IMR-90 (cell line): ENCODE measurements around the gene MB21D2. TPM values are rescaled to one million over a fixed set of nuclear protein-coding genes. Genes with fewer than 3 reads are reported as not detected.

Source experiments
- ATAC-seq: fragments of 200-7000 bp; cut with Tn5 transposase; 2 replicates; pipeline ENCODE4 v1.9.1; 2020; ENCODE audit warnings: low read depth, mild to moderate bottlenecking, moderate library complexity
- BruUV-seq: library from RNA; stranded (reverse); fragments of 400-500 nt; replicated peaks from 2 replicates; lab custom pipeline; 2021; lab: Mats Ljungman, UMichigan
- CTCF ChIA-PET: fragments of 300-600 bp; formaldehyde crosslinking; extraction: SDS; loops from one replicate; lab custom pipeline; 2021; ENCODE audit warnings: antibody characterized with exemption; lab: Yijun Ruan, JAX
- POLR2A ChIA-PET: fragments of 300-600 bp; sonication (Branson Sonifier 250); formaldehyde crosslinking; loops from one replicate; lab custom pipeline; 2022; ENCODE audit warnings: antibody characterized with exemption; ENCODE audit not compliant: unreplicated experiment; lab: Charles Lee
- DNase-seq: peaks from one replicate; pipeline ENCODE4 v3.0.0; 2013
- H2AFZ ChIP-seq: replicated peaks from 2 replicates; pipeline ENCODE3; 2013; ENCODE audit warnings: low read length, mild to moderate bottlenecking; ENCODE audit not compliant: poor library complexity
- H2AK5ac ChIP-seq: 2 replicates; pipeline ENCODE4 v1.6.1; 2013; ENCODE audit warnings: low read depth, low read length, inconsistent platforms
- H2AK9ac ChIP-seq: replicated peaks from 2 replicates; pipeline ENCODE3; 2013; ENCODE audit warnings: mild to moderate bottlenecking, low read depth, low read length, moderate library complexity; ENCODE audit not compliant: poor library complexity
- H2BK120ac ChIP-seq: 2 replicates; pipeline ENCODE4 v1.6.1; 2013; ENCODE audit warnings: low read depth, low read length, inconsistent platforms
- H2BK15ac ChIP-seq: 3 replicates; pipeline ENCODE4 v1.6.1; 2013; ENCODE audit warnings: low read depth, low read length, inconsistent platforms
- H2BK20ac ChIP-seq: 2 replicates; pipeline ENCODE4 v1.6.1; 2013; ENCODE audit warnings: low read depth, mild to moderate bottlenecking, inconsistent platforms, low read length, moderate library complexity
- H2BK5ac ChIP-seq: 2 replicates; pipeline ENCODE4 v1.6.1; 2013; ENCODE audit warnings: mild to moderate bottlenecking, low read depth, low read length, inconsistent platforms; ENCODE audit not compliant: poor library complexity, severe bottlenecking
- H3K14ac ChIP-seq: replicated peaks from 2 replicates; pipeline ENCODE4 v1.6.1; 2013; ENCODE audit warnings: low read depth, low read length, inconsistent platforms
- H3K18ac ChIP-seq: 2 replicates; pipeline ENCODE4 v1.6.1; 2013; ENCODE audit warnings: low read depth, low read length, control low read depth
- H3K23ac ChIP-seq: 2 replicates; pipeline ENCODE4 v1.6.1; 2013; ENCODE audit warnings: low read depth, low read length, inconsistent platforms
- H3K27ac ChIP-seq: 2 replicates; pipeline ENCODE4 v1.5.1; 2013; ENCODE audit warnings: mild to moderate bottlenecking, control low read depth, low read length; ENCODE audit not compliant: insufficient read depth
- H3K27me3 ChIP-seq: 2 replicates; pipeline ENCODE4 v1.6.1; 2013; ENCODE audit warnings: low read length; ENCODE audit not compliant: control insufficient read depth, insufficient read depth
- H3K36me3 ChIP-seq: 2 replicates; pipeline ENCODE4 v1.6.1; 2013; ENCODE audit warnings: low read length, mixed read lengths; ENCODE audit not compliant: control insufficient read depth, insufficient read depth
- H3K4ac ChIP-seq: 2 replicates; pipeline ENCODE4 v1.6.1; 2013; ENCODE audit warnings: low read depth, low read length, inconsistent platforms
- H3K4me1 ChIP-seq: 2 replicates; pipeline ENCODE4 v1.6.1; 2013; ENCODE audit warnings: low read length, mixed read lengths; ENCODE audit not compliant: control insufficient read depth, insufficient read depth
- H3K4me2 ChIP-seq: 2 replicates; pipeline ENCODE4 v1.6.1; 2013; ENCODE audit warnings: low read depth, mild to moderate bottlenecking, control low read depth, low read length, moderate library complexity
- H3K4me3 ChIP-seq: 2 replicates; pipeline ENCODE4 v1.5.1; 2013; ENCODE audit warnings: low read depth, mild to moderate bottlenecking, control low read depth, low read length, moderate library complexity; ENCODE audit not compliant: insufficient read depth
- H3K56ac ChIP-seq: 2 replicates; pipeline ENCODE4 v1.6.1; 2013; ENCODE audit warnings: low read length, inconsistent platforms; ENCODE audit not compliant: insufficient read depth; ENCODE audit errors: extremely low read depth
- H3K79me1 ChIP-seq, 2 experiments: 2 replicates each; pipeline ENCODE4 v1.6.1; 2013; ENCODE audit warnings: low read length in 2 of 2, inconsistent platforms in 1 of 2, low read depth in 1 of 2
- H3K9ac ChIP-seq: 2 replicates; pipeline ENCODE4 v1.6.1; 2013; ENCODE audit warnings: low read depth, low read length, control low read depth
- H3K9me1 ChIP-seq: 2 replicates; pipeline ENCODE4 v1.6.1; 2013; ENCODE audit warnings: low read length, inconsistent platforms; ENCODE audit not compliant: insufficient read depth
- H3K9me3 ChIP-seq: 2 replicates; pipeline ENCODE4 v1.6.1; 2013; ENCODE audit warnings: low read length; ENCODE audit not compliant: control insufficient read depth, insufficient read depth
- H4K20me1 ChIP-seq: 2 replicates; pipeline ENCODE4 v1.6.1; 2013; ENCODE audit warnings: low read length, inconsistent platforms; ENCODE audit not compliant: insufficient read depth
- H4K5ac ChIP-seq: 2 replicates; pipeline ENCODE4 v1.6.1; 2013; ENCODE audit warnings: mild to moderate bottlenecking, low read depth, low read length, control low read depth
- H4K8ac ChIP-seq, 2 experiments: 2 replicates each; pipeline ENCODE4 v1.6.1; 2013; ENCODE audit warnings: low read depth in 2 of 2, low read length in 2 of 2, control low read depth in 1 of 2, inconsistent platforms in 1 of 2
- H4K91ac ChIP-seq: 2 replicates; pipeline ENCODE4 v1.6.1; 2013; ENCODE audit warnings: low read depth, low read length, inconsistent platforms; ENCODE audit not compliant: insufficient read depth
- CEBPB ChIP-seq: IDR thresholded peaks from 2 replicates; pipeline ENCODE4 v1.6.1; 2012; ENCODE audit warnings: low read depth, low read length, improper control_type of control experiment
- FOS ChIP-seq: fragments of 150-350 bp; IDR thresholded peaks from 2 replicates; pipeline ENCODE4 v1.6.1; 2016; ENCODE audit warnings: low read depth, low read length
- MAFK ChIP-seq: IDR thresholded peaks from 2 replicates; pipeline ENCODE4 v1.6.1; 2012; ENCODE audit warnings: low read depth, low read length, improper control_type of control experiment
- MAZ ChIP-seq: IDR thresholded peaks from 2 replicates; pipeline ENCODE4 v1.6.1; 2012; ENCODE audit warnings: low read depth, mild to moderate bottlenecking, low read length, improper control_type of control experiment, moderate library complexity, borderline replicate concordance
- MXI1 ChIP-seq: IDR thresholded peaks from 2 replicates; pipeline ENCODE4 v1.6.1; 2012; ENCODE audit warnings: low read depth, mild to moderate bottlenecking, low read length, moderate library complexity, borderline replicate concordance
- POLR2A ChIP-seq: IDR thresholded peaks from 2 replicates; pipeline ENCODE4 v1.6.1; 2012; ENCODE audit warnings: mild to moderate bottlenecking, low read depth, low read length
- RAD21 ChIP-seq: IDR thresholded peaks from 2 replicates; pipeline ENCODE4 v1.6.1; 2012; ENCODE audit warnings: low read length, improper control_type of control experiment
- RCOR1 ChIP-seq: IDR thresholded peaks from 2 replicates; pipeline ENCODE4 v1.6.1; 2012; ENCODE audit warnings: mild to moderate bottlenecking, low read length, improper control_type of control experiment; ENCODE audit not compliant: insufficient replicate concordance
- RFX5 ChIP-seq: IDR thresholded peaks from 2 replicates; pipeline ENCODE4 v1.8.0; 2012; ENCODE audit warnings: low read depth, mild to moderate bottlenecking, low read length, moderate library complexity
- WGBS, 2 experiments: methylation state at CpG; one replicate each; pipeline versions ENCODE4 v1.1.5 to v1.1.7; 2013; ENCODE audit warnings: missing lambda C conversion rate in 2 of 2; ENCODE audit not compliant: insufficient read length in 1 of 2; ENCODE audit errors: extremely low coverage in 2 of 2; 5-methylcytosine and 5-hydroxymethylcytosine counted together
- dilution Hi-C: fragments of 300-500 bp; cut with HindIII; formaldehyde crosslinking; loops from one replicate; pipeline ENCODE4 v1.14.3; 2018; ENCODE audit warnings: low sequenced_read_pairs; ENCODE audit not compliant: unreplicated experiment
- in situ Hi-C: fragments of 300-500 bp; cut with MboI; formaldehyde crosslinking; loops from 3 replicates; pipeline ENCODE4 v1.14.3; 2019; ENCODE audit warnings: low sequenced_read_pairs, inconsistent platforms, mixed read lengths
- intact Hi-C: fragments of 100-400 bp; cut with micrococcal nuclease; formaldehyde crosslinking; loops from 2 replicates; pipeline ENCODE4 v1.10.0; 2022
- polyA plus RNA-seq, 3 experiments: library from polyadenylated mRNA; depleted of rRNA; stranded (reverse); fragments of >200 nt; gene quantifications; 2 replicates each; pipeline ENCODE4 v1.2.3, GENCODE V29; 2012; ENCODE audit warnings: low replicate concordance in 1 of 3
- total RNA-seq: library from RNA; depleted of rRNA; stranded (reverse); fragments of >200 nt; gene quantifications from 2 replicates; pipeline ENCODE4 v1.2.3, GENCODE V29; 2012
- TF ChIP-seq, protein P1 (sequence below): conservative IDR thresholded peaks from 2 replicates; pipeline ENCODE4 v1.5.1; 2012; ENCODE audit warnings: mild to moderate bottlenecking, low read depth, low read length, improper control_type of control experiment

Gene MB21D2
- total and polyA plus RNA-seq, 2 of the 4 experiments (the other 2 are of a cell fraction): 13.6 to 44.8 TPM

GRCh38 chr3:192942625-192943024 is 25.0 kb upstream of the MB21D2 start:
- H2AK5ac ChIP-seq: no peak overlapping the region
- no peaks in the 10 kb centered on the region for H3K36me3 ChIP-seq
- no peaks in the 10 kb centered on the region for H3K4me1 ChIP-seq
- no peak overlapping the region for H3K4ac ChIP-seq
- dilution Hi-C loops (no loop called here), in situ Hi-C loops (no loop called here), intact Hi-C loops (no loop called here)
- no peak overlapping the region for H2AK9ac ChIP-seq
- H2BK15ac ChIP-seq: no peak overlapping the region
- peaks cover 4% of the 10 kb centered on the region; the same call in 1 of the 2 replicates for H3K9me1 ChIP-seq
- no TSS peak for BruUV-seq
- no peak overlapping the region for H2BK120ac ChIP-seq
- H3K14ac ChIP-seq: no peak overlapping the region
- H3K9me3 ChIP-seq: no peaks in the 10 kb centered on the region
- H3K27me3 ChIP-seq: peaks cover 4% of the 10 kb centered on the region; the same call in 1 of the 2 replicates
- no peak overlapping the region for H3K56ac ChIP-seq
- CTCF ChIA-PET: no interaction called here
- H3K18ac ChIP-seq: no peak overlapping the region
- H4K5ac ChIP-seq: no peak overlapping the region
- no peaks in the 10 kb centered on the region for H3K79me1 ChIP-seq
- TF ChIP-seq RAD21: no peak
- TF ChIP-seq, protein P1, sequence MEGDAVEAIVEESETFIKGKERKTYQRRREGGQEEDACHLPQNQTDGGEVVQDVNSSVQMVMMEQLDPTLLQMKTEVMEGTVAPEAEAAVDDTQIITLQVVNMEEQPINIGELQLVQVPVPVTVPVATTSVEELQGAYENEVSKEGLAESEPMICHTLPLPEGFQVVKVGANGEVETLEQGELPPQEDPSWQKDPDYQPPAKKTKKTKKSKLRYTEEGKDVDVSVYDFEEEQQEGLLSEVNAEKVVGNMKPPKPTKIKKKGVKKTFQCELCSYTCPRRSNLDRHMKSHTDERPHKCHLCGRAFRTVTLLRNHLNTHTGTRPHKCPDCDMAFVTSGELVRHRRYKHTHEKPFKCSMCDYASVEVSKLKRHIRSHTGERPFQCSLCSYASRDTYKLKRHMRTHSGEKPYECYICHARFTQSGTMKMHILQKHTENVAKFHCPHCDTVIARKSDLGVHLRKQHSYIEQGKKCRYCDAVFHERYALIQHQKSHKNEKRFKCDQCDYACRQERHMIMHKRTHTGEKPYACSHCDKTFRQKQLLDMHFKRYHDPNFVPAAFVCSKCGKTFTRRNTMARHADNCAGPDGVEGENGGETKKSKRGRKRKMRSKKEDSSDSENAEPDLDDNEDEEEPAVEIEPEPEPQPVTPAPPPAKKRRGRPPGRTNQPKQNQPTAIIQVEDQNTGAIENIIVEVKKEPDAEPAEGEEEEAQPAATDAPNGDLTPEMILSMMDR: no peak
- no peak for TF ChIP-seq MAZ
- no peak for TF ChIP-seq FOS
- no peak for TF ChIP-seq RFX5
- no peak for TF ChIP-seq POLR2A
- no peak for TF ChIP-seq RCOR1
- TF ChIP-seq MAFK: no peak
- TF ChIP-seq CEBPB: no peak
- no peak for TF ChIP-seq MXI1
- no peak for DNase-seq
- H3K27ac ChIP-seq: no peak overlapping the region
- POLR2A ChIA-PET: no interaction called here
- H3K23ac ChIP-seq: no peak overlapping the region
- no peak for ATAC-seq
- H3K4me3 ChIP-seq: no peak overlapping the region
- no peak overlapping the region for H2AFZ ChIP-seq
- no peak overlapping the region for H2BK20ac ChIP-seq
- H2BK5ac ChIP-seq: no peak overlapping the region
- H3K4me2 ChIP-seq: no peak overlapping the region
- no peak overlapping the region for H3K9ac ChIP-seq
- H4K8ac ChIP-seq: no peak overlapping the region
- H4K91ac ChIP-seq: no peak overlapping the region
- no peaks in the 10 kb centered on the region for H4K20me1 ChIP-seq
- no CpG with 5 or more reads among the region's 2 CpGs for WGBS, 2 experiments
